HepG2 (cell line): ENCODE results near the gene TRMU. TPM values are rescaled to one million over a fixed set of nuclear protein-coding genes. Genes with fewer than 3 reads are reported as not detected.

Experiments
- BCL6 ChIP-seq: IDR thresholded peaks from 2 replicates; pipeline ENCODE4 v1.6.1; 2016; ENCODE audit warnings: missing genetic modification reagents, missing compliant biosample characterization
- EHMT2 ChIP-seq: fragments of 200-600 bp; sonication (generic); IDR thresholded peaks from 2 replicates; pipeline ENCODE4 v1.7.0; 2017; ENCODE audit warnings: antibody characterized with exemption, low read depth, low read length, borderline replicate concordance
- GATA4 ChIP-seq: sonication (generic); IDR thresholded peaks from 2 replicates; pipeline ENCODE4 v1.6.1; 2016; ENCODE audit warnings: antibody characterized with exemption, low read depth, borderline replicate concordance
- GATAD1 ChIP-seq: IDR thresholded peaks from 2 replicates; pipeline ENCODE4 v1.6.1; 2016; ENCODE audit warnings: missing genetic modification reagents, missing compliant biosample characterization
- HNRNPK ChIP-seq: fragments of 200-400 bp; formaldehyde crosslinking; IDR thresholded peaks from 2 replicates; pipeline ENCODE4 v1.6.1; 2018; ENCODE audit warnings: low read length, low read depth, moderate library complexity, mild to moderate bottlenecking; ENCODE audit not compliant: poor library complexity, severe bottlenecking
- MTF1 ChIP-seq: sonication (generic); formaldehyde crosslinking; IDR thresholded peaks from 2 replicates; pipeline ENCODE4 v1.5.0; 2020; ENCODE audit warnings: missing genetic modification reagents
- MYNN ChIP-seq: sonication (generic); formaldehyde crosslinking; IDR thresholded peaks from 2 replicates; pipeline ENCODE4 v1.4.0; 2020; ENCODE audit warnings: mild to moderate bottlenecking, low read depth, missing genetic modification reagents
- NCOA5 ChIP-seq: sonication (generic); formaldehyde crosslinking; IDR thresholded peaks from 2 replicates; pipeline ENCODE4 v1.4.0; 2020; ENCODE audit warnings: missing genetic modification reagents
- NFE2 ChIP-seq: sonication (generic); formaldehyde crosslinking; IDR thresholded peaks from 2 replicates; pipeline ENCODE4 v1.4.0; 2020; ENCODE audit warnings: missing genetic modification reagents
- RORA ChIP-seq: sonication (generic); formaldehyde crosslinking; IDR thresholded peaks from 2 replicates; pipeline ENCODE4 v1.5.0; 2020; ENCODE audit warnings: mild to moderate bottlenecking, missing genetic modification reagents, moderate library complexity
- WIZ ChIP-seq: sonication (generic); formaldehyde crosslinking; IDR thresholded peaks from 2 replicates; pipeline ENCODE4 v1.5.1; 2020; ENCODE audit warnings: mild to moderate bottlenecking, missing genetic modification reagents
- ZNF263 ChIP-seq: sonication (generic); formaldehyde crosslinking; IDR thresholded peaks from 2 replicates; pipeline ENCODE4 v1.4.0; 2020; ENCODE audit warnings: missing genetic modification reagents
- ZNF432 ChIP-seq: sonication (generic); formaldehyde crosslinking; IDR thresholded peaks from 2 replicates; pipeline ENCODE4 v1.5.0; 2020; ENCODE audit warnings: missing genetic modification reagents, mild to moderate bottlenecking, borderline replicate concordance
- ZNF484 ChIP-seq: sonication (generic); formaldehyde crosslinking; IDR thresholded peaks from 2 replicates; pipeline ENCODE4 v1.5.1; 2020; ENCODE audit warnings: mild to moderate bottlenecking, low read depth, missing genetic modification reagents, borderline replicate concordance
- ZNF501 ChIP-seq: sonication (generic); formaldehyde crosslinking; IDR thresholded peaks from 2 replicates; pipeline ENCODE4 v1.5.1; 2020; ENCODE audit warnings: mild to moderate bottlenecking, moderate library complexity, missing genetic modification reagents
- ZNF543 ChIP-seq: sonication (generic); formaldehyde crosslinking; IDR thresholded peaks from 2 replicates; pipeline ENCODE4 v1.4.0; 2020; ENCODE audit warnings: mild to moderate bottlenecking, missing genetic modification reagents
- polyA plus RNA-seq, 8 experiments: library from polyadenylated mRNA; depleted of rRNA in 3 of 8; stranded (reverse) in 7 of 8; unstranded in 1 of 8; fragments of >200 nt; fragmentation: Illumina TruSeq in 4 of 8; extraction: Trizol in 4 of 8; gene quantifications; 2 replicates each; pipeline versions ENCODE4 v1.2.1 to v1.2.3, GENCODE V29; 2011 to 2016; ENCODE audit warnings: low read depth in 4 of 8, missing spikeins in 1 of 8, mixed read lengths in 1 of 8; ENCODE audit not compliant: insufficient read depth in 1 of 8
- total RNA-seq, 5 experiments: library from RNA; depleted of rRNA; stranded (reverse); fragments of >200 nt; fragmentation: Illumina TruSeq; extraction: Trizol; gene quantifications; 2 replicates each; pipeline ENCODE4 v1.2.3, GENCODE V29; 2016; ENCODE audit warnings: low read depth in 1 of 5
- TF ChIP-seq, protein P1 (sequence below): sonication (generic); formaldehyde crosslinking; IDR thresholded peaks from 2 replicates; pipeline ENCODE4 v1.5.1; 2020; ENCODE audit warnings: mild to moderate bottlenecking, missing genetic modification reagents, moderate library complexity
- TF ChIP-seq, protein P2 (sequence below): sonication (generic); formaldehyde crosslinking; IDR thresholded peaks from 2 replicates; pipeline ENCODE4 v1.4.0; 2020; ENCODE audit warnings: missing genetic modification reagents
- TF ChIP-seq, protein P3 (sequence below): sonication (generic); formaldehyde crosslinking; IDR thresholded peaks from 2 replicates; pipeline ENCODE4 v1.4.0; 2020; ENCODE audit warnings: mild to moderate bottlenecking, low read depth, missing genetic modification reagents
- TF ChIP-seq, protein P4 (sequence below): sonication (generic); formaldehyde crosslinking; IDR thresholded peaks from 2 replicates; pipeline ENCODE4 v1.8.0; 2022; ENCODE audit warnings: missing genetic modification reagents, mild to moderate bottlenecking, moderate library complexity, borderline replicate concordance

TRMU gene
- total and polyA plus RNA-seq, 2 of the 13 experiments (the other 11 are each of a cell fraction or from before 2014, with no cell fraction given): 31.0 to 50.2 TPM

- TF ChIP-seq NFE2 (CRISPR knock-in tag) (no peak), RORA (CRISPR knock-in tag) (no peak), NCOA5 (CRISPR knock-in tag) (no peak), MYNN (CRISPR knock-in tag) (no peak), WIZ (CRISPR knock-in tag) (no peak), HNRNPK (no peak), ZNF501 (CRISPR knock-in tag) (no peak), EHMT2 (no peak), ZNF543 (CRISPR knock-in tag) (no peak), ZNF263 (CRISPR knock-in tag) (peak; percentile 66), BCL6 (CRISPR knock-in tag) (no peak), GATAD1 (0 out of 2 replicates have a peak, but pooled peaks have one; percentile 37), ZNF484 (CRISPR knock-in tag) (no peak), MTF1 (CRISPR knock-in tag) (no peak), ZNF432 (no peak), GATA4 (no peak)
- TF ChIP-seq, protein P1, sequence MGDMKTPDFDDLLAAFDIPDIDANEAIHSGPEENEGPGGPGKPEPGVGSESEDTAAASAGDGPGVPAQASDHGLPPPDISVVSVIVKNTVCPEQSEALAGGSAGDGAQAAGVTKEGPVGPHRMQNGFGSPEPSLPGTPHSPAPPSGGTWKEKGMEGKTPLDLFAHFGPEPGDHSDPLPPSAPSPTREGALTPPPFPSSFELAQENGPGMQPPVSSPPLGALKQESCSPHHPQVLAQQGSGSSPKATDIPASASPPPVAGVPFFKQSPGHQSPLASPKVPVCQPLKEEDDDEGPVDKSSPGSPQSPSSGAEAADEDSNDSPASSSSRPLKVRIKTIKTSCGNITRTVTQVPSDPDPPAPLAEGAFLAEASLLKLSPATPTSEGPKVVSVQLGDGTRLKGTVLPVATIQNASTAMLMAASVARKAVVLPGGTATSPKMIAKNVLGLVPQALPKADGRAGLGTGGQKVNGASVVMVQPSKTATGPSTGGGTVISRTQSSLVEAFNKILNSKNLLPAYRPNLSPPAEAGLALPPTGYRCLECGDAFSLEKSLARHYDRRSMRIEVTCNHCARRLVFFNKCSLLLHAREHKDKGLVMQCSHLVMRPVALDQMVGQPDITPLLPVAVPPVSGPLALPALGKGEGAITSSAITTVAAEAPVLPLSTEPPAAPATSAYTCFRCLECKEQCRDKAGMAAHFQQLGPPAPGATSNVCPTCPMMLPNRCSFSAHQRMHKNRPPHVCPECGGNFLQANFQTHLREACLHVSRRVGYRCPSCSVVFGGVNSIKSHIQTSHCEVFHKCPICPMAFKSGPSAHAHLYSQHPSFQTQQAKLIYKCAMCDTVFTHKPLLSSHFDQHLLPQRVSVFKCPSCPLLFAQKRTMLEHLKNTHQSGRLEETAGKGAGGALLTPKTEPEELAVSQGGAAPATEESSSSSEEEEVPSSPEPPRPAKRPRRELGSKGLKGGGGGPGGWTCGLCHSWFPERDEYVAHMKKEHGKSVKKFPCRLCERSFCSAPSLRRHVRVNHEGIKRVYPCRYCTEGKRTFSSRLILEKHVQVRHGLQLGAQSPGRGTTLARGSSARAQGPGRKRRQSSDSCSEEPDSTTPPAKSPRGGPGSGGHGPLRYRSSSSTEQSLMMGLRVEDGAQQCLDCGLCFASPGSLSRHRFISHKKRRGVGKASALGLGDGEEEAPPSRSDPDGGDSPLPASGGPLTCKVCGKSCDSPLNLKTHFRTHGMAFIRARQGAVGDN (CRISPR knock-in tag): peak; percentile 73
- TF ChIP-seq, protein P2, sequence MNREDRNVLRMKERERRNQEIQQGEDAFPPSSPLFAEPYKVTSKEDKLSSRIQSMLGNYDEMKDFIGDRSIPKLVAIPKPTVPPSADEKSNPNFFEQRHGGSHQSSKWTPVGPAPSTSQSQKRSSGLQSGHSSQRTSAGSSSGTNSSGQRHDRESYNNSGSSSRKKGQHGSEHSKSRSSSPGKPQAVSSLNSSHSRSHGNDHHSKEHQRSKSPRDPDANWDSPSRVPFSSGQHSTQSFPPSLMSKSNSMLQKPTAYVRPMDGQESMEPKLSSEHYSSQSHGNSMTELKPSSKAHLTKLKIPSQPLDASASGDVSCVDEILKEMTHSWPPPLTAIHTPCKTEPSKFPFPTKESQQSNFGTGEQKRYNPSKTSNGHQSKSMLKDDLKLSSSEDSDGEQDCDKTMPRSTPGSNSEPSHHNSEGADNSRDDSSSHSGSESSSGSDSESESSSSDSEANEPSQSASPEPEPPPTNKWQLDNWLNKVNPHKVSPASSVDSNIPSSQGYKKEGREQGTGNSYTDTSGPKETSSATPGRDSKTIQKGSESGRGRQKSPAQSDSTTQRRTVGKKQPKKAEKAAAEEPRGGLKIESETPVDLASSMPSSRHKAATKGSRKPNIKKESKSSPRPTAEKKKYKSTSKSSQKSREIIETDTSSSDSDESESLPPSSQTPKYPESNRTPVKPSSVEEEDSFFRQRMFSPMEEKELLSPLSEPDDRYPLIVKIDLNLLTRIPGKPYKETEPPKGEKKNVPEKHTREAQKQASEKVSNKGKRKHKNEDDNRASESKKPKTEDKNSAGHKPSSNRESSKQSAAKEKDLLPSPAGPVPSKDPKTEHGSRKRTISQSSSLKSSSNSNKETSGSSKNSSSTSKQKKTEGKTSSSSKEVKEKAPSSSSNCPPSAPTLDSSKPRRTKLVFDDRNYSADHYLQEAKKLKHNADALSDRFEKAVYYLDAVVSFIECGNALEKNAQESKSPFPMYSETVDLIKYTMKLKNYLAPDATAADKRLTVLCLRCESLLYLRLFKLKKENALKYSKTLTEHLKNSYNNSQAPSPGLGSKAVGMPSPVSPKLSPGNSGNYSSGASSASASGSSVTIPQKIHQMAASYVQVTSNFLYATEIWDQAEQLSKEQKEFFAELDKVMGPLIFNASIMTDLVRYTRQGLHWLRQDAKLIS (CRISPR knock-in tag): no peak
- TF ChIP-seq, protein P3, sequence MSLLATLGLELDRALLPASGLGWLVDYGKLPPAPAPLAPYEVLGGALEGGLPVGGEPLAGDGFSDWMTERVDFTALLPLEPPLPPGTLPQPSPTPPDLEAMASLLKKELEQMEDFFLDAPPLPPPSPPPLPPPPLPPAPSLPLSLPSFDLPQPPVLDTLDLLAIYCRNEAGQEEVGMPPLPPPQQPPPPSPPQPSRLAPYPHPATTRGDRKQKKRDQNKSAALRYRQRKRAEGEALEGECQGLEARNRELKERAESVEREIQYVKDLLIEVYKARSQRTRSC (CRISPR knock-in tag): no peak
- TF ChIP-seq, protein P4, sequence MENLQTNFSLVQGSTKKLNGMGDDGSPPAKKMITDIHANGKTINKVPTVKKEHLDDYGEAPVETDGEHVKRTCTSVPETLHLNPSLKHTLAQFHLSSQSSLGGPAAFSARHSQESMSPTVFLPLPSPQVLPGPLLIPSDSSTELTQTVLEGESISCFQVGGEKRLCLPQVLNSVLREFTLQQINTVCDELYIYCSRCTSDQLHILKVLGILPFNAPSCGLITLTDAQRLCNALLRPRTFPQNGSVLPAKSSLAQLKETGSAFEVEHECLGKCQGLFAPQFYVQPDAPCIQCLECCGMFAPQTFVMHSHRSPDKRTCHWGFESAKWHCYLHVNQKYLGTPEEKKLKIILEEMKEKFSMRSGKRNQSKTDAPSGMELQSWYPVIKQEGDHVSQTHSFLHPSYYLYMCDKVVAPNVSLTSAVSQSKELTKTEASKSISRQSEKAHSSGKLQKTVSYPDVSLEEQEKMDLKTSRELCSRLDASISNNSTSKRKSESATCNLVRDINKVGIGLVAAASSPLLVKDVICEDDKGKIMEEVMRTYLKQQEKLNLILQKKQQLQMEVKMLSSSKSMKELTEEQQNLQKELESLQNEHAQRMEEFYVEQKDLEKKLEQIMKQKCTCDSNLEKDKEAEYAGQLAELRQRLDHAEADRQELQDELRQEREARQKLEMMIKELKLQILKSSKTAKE (CRISPR knock-in tag): no peak
Measured at GRCh38 chr22:46367707-46368191, 32.2 kb downstream of the TRMU start (continued).
